Muscle layer of duodenum (tissue), 2 donors: ENCODE data around the gene CCL26.

Experiments
- H3K27ac ChIP-seq: one replicate; pipeline ENCODE4 v1.7.0; 2013; ENCODE audit warnings: mild to moderate bottlenecking, low read length
- H3K27me3 ChIP-seq: one replicate; pipeline ENCODE4 v1.7.0; 2013; ENCODE audit warnings: low read depth, mild to moderate bottlenecking, control low read depth, low read length
- H3K36me3 ChIP-seq, 2 donors: one replicate each; pipeline ENCODE4 v1.7.0; 2013; ENCODE audit warnings: low read length in 2 of 2, control low read depth in 1 of 2, mild to moderate bottlenecking in 1 of 2; ENCODE audit not compliant: insufficient read depth in 2 of 2, control insufficient read depth in 1 of 2
- H3K4me1 ChIP-seq, 2 donors: one replicate each; pipeline ENCODE4 v1.7.0; 2013; ENCODE audit warnings: low read length in 2 of 2, mild to moderate bottlenecking in 2 of 2, control low read depth in 1 of 2, moderate library complexity in 1 of 2; ENCODE audit not compliant: insufficient read depth in 2 of 2, control insufficient read depth in 1 of 2
- H3K4me3 ChIP-seq, 2 donors: one replicate each; pipeline ENCODE4 v1.7.0; 2013; ENCODE audit warnings: low read length in 2 of 2, low read depth in 1 of 2, mild to moderate bottlenecking in 1 of 2
- H3K9me3 ChIP-seq, 2 donors: one replicate each; pipeline ENCODE4 v1.7.0; 2013; ENCODE audit warnings: low read length in 2 of 2, control low read depth in 1 of 2, mild to moderate bottlenecking in 1 of 2; ENCODE audit not compliant: control insufficient read depth in 1 of 2
- donor health status: healthy.

The CCL26 gene, protein sequence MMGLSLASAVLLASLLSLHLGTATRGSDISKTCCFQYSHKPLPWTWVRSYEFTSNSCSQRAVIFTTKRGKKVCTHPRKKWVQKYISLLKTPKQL

GRCh38 chr7:75772081-75773077 lies at the start of gene CCL26:
Gene CCL26, minus strand, starts transcription at chr7:75772211. Its CDS starts 35 bp downstream, at chr7:75772176.
- no peak within 1 kb of the TSS for H3K27ac ChIP-seq
- no peaks in the 10 kb centered on the region for H3K36me3 ChIP-seq
- no peak within 1 kb of the TSS for H3K4me3 ChIP-seq
- no peaks in the 10 kb centered on the region for H3K9me3 ChIP-seq
- no peaks in the 10 kb centered on the region for H3K27me3 ChIP-seq
- H3K4me1 ChIP-seq = no peaks in the 10 kb centered on the region

DNA sequence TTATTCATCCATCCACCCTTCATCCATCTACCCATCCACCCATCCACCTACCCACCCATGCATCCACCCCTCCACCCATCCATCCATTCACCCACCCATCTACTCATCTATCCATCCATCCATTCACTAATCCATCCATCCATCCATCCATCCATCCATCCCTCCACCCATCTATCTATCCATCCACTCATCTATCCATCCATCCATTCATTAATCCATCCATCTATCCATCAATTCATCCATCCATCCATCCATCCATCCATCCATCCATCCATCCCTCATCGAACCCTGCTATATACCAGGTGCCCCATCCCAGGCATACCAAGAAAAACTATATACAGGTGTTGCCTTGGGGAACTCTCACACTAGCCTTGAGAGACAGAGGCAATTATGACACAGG lies 48.7 kb upstream of the CCL26 start:
- H3K4me1 ChIP-seq = no peaks in the 10 kb centered on the region
- H3K36me3 ChIP-seq = no peaks in the 10 kb centered on the region
- no peaks in the 10 kb centered on the region for H3K27me3 ChIP-seq
- H3K4me3 ChIP-seq = no peak overlapping the region
- no peaks in the 10 kb centered on the region for H3K9me3 ChIP-seq
- no peak overlapping the region for H3K27ac ChIP-seq

DNA sequence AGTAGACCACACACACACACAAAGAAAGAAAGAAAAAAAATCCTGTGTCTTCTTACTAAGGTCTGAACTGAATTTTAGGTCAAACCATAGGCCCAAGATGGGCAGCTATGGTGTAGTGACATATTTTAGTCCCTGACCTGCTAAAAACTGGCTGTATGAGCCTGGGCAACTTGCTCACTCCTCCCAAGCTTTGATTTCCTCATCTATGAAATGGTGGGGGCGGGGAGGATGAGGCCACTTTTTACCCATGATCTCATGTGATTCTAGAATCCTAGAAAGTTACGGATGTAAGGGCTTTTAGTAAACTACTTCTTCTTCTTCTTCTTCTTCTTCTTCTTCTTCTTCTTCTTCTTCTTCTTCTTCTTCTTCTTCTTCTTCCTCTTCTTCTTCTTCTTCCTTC lies 47.7 kb upstream of the CCL26 start:
- Histone ChIP-seq H3K4me1 (no peaks in the 10 kb centered on the region), H3K9me3 (no peaks in the 10 kb centered on the region), H3K4me3 (no peak overlapping the region), H3K27me3 (no peaks in the 10 kb centered on the region), H3K27ac (no peak overlapping the region), H3K36me3 (no peaks in the 10 kb centered on the region)

- Histone ChIP-seq H3K36me3 (no peaks in the 10 kb centered on the region), H3K9me3 (no peaks in the 10 kb centered on the region), H3K4me1 (no peaks in the 10 kb centered on the region), H3K27me3 (no peaks in the 10 kb centered on the region), H3K4me3 (no peak overlapping the region), H3K27ac (no peak overlapping the region)
Measured at GRCh38 chr7:75818472-75818871, 46.5 kb upstream of the CCL26 start.

DNA sequence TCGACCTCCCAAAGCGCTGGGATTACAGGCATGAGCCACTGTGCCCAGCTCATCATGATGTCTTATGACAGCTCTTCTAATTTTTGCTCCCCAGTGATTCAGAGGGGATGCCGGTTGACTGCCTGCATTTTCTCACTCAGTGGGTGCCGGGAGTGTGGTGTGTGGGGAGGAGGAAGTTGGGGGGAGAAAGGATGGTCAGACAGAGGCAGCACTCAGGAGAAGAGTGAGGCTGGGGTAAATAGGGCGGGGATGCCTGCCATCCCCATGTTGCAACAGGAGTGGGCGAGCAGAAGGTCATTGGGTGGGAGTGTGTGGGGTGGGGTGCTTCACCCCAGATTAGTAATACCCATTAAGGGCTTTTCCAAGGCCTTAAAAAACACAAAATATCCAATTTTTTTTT lies 45.1 kb upstream of the CCL26 start:
- Histone ChIP-seq H3K36me3 (no peaks in the 10 kb centered on the region), H3K4me1 (no peaks in the 10 kb centered on the region), H3K27me3 (no peaks in the 10 kb centered on the region), H3K27ac (no peak overlapping the region), H3K4me3 (no peak overlapping the region), H3K9me3 (no peaks in the 10 kb centered on the region)

GRCh38 chr7:75815418-75816064 lies 43.5 kb upstream of the CCL26 start:
- Histone ChIP-seq H3K27me3 (no peaks in the 10 kb centered on the region), H3K27ac (no peak overlapping the region), H3K36me3 (no peaks in the 10 kb centered on the region), H3K4me3 (no peak overlapping the region), H3K9me3 (no peaks in the 10 kb centered on the region), H3K4me1 (no peaks in the 10 kb centered on the region)

DNA sequence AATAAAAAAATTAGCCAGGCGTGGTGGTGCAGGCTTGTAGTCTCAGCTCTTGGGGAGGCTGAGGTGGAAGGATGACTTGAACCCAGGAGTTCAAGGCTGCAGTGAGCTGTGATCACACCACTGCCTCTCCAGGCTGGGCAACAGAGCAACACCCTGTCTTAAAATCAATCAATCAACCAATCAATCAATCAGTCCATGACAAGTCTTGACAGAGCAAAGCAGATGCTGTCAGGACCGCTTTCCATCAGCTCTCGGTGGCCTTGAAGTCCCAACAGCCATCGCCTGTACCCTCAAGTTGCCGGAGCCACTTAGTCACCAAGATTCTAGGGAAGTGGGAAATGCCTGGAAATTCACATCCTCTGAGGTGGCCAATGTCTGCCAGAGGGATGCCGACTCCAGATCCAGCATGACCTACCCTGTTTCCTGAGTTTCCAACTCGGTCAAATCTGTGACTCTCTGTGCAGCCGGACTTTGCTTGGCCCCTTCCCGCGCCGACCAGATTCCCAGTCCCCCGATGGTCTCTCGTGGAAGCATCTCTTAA lies 42.5 kb upstream of the CCL26 start:
- H3K9me3 ChIP-seq = no peaks in the 10 kb centered on the region
- H3K27me3 ChIP-seq = no peaks in the 10 kb centered on the region
- H3K27ac ChIP-seq = no peak overlapping the region
- no peaks in the 10 kb centered on the region for H3K36me3 ChIP-seq
- H3K4me3 ChIP-seq = no peak overlapping the region
- H3K4me1 ChIP-seq = no peaks in the 10 kb centered on the region

- Histone ChIP-seq H3K36me3 (no peaks in the 10 kb centered on the region), H3K27me3 (no peaks in the 10 kb centered on the region), H3K4me3 (no peak within 1 kb of the TSS), H3K9me3 (no peaks in the 10 kb centered on the region), H3K27ac (no peak within 1 kb of the TSS), H3K4me1 (no peaks in the 10 kb centered on the region)
Measured at GRCh38 chr7:75813781-75814236, 41.8 kb upstream of the CCL26 start, which contains the start of gene CCL24. Gene CCL24, minus strand, starts transcription at chr7:75813806. Its CDS starts 91 bp downstream, at chr7:75813715.

DNA sequence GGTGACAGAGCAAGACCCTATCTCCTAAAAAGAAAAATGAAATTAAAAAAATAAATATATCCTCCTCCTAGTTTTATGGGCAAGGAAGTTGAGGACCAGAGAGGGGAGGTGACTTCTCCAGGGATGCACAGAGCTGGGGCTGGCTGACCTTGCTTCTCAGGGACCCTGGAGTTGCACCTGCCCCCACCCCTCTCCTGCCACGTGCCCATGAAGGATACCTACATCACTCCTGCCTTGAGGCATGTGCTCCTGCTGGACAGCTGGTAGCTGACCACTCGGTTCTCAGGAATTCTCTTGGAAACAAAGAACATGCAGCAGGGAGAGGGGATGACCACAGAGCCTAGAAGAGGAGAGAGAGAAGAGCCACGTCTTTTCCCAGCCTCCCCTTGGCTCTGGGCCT lies 41.1 kb upstream of the CCL26 start:
- no peaks in the 10 kb centered on the region for H3K9me3 ChIP-seq
- no peak overlapping the region for H3K27ac ChIP-seq
- H3K36me3 ChIP-seq = no peaks in the 10 kb centered on the region
- H3K4me1 ChIP-seq = no peaks in the 10 kb centered on the region
- no peak overlapping the region for H3K4me3 ChIP-seq
- H3K27me3 ChIP-seq = no peaks in the 10 kb centered on the region

- no peaks in the 10 kb centered on the region for H3K36me3 ChIP-seq
- no peak overlapping the region for H3K27ac ChIP-seq
- no peaks in the 10 kb centered on the region for H3K4me1 ChIP-seq
- H3K4me3 ChIP-seq = no peak overlapping the region
- no peaks in the 10 kb centered on the region for H3K27me3 ChIP-seq
- peaks cover under 1 to 8% of the 10 kb centered on the region in 2 donors for H3K9me3 ChIP-seq
Measured at GRCh38 chr7:75811894-75812678, 40.1 kb upstream of the CCL26 start.
